Placental pericyte (primary cell): ENCODE measurements around the gene LMO4. TPM values are rescaled to one million over a fixed set of nuclear protein-coding genes. Genes with fewer than 3 reads are reported as not detected.

Source experiments
- total RNA-seq: library from RNA; depleted of rRNA; stranded (reverse); fragments of >200 nt; gene quantifications from 2 replicates; pipeline ENCODE4 v1.2.3, GENCODE V29; 2012

Gene LMO4
- total RNA-seq, result 42.0 and 80.5 TPM in 2 replicates

DNA sequence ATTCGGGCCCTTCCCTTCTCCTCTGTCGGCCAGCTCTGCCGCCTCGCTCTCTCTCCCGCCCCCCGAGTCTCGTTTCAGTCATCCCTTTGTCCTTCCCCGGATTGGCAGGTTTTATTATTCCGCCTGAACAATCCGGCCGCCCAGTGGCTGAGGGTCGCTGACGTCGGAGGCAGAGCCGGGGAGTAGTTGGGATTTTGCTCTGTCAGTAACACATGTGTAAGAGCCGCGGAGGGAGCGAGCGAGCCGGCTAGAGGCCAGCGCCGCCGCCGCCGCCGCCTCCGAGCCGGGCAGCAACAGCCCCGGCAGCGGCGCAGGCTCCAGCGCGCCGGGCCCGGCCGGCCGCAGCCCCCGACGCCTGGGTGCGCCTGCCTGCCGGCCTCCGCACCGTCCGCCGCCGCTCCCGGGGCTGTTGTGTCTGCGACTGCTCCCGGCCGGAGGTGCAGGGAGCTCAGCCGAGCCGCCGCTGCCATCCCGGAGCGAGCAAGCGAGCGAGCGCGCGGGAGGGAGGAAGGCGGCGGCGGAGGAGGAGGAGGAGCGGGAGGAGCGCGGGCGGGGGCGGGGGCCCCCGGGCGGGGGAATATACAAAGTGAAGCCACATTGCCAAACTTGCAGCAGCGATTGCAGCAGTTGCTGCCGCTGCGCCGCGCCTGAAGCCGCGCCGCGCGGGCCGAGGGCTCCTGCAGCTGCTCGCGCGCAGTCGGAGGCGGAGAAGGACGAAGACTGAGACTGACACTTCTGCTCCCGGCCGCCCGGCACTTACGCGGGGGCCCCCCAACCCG lies at the start of gene LMO4:
Gene LMO4 (plus strand): TSS at position 609 of the 779 bp plus-strand sequence. CDS start 3,136 bp downstream, outside the sequence.

